ENCODE measurements around the gene RIPOR3.

The RIPOR3 gene

GRCh38 chr20:50583442-50584150 is 107.7 kb downstream of the RIPOR3 start:
- H3K4me1 ChIP-seq: no peaks in the 10 kb centered on the region
- no peak for TF ChIP-seq CTCF (IDR thresholded peaks at IDR 0.05; ENCODE audit: low read depth, low read length)
- no peaks in the 10 kb centered on the region for H3K27me3 ChIP-seq
- no peak for DNase-seq
- H3K36me3 ChIP-seq: peaks cover 51% of the 10 kb centered on the region
- H3K4me3 ChIP-seq (ENCODE audit: low read depth, low read length): no peak overlapping the region
- no peaks in the 10 kb centered on the region for H3K9me3 ChIP-seq

- no peaks in the 10 kb centered on the region for H3K4me1 ChIP-seq
Observed at GRCh38 chr20:50582591-50583234, 108.6 kb downstream of the RIPOR3 start.

GRCh38 chr20:50582092-50582491 is 109.2 kb downstream of the RIPOR3 start:
- peaks cover 53% of the 10 kb centered on the region for H3K36me3 ChIP-seq
- no peak overlapping the region for H3K4me3 ChIP-seq (ENCODE audit: low read depth, low read length)

More at GRCh38 chr20:50582591-50583234, 108.6 kb downstream of the RIPOR3 start:
- H3K27me3 ChIP-seq: no peaks in the 10 kb centered on the region
- H3K36me3 ChIP-seq: peaks cover 53% of the 10 kb centered on the region
- DNase-seq: no peak
- no peaks in the 10 kb centered on the region for H3K9me3 ChIP-seq
- TF ChIP-seq CTCF (IDR thresholded peaks at IDR 0.05; ENCODE audit: low read depth, low read length): no peak
- no peak overlapping the region for H3K4me3 ChIP-seq (ENCODE audit: low read depth, low read length)

GRCh38 chr20:50580842-50581544 is 110.3 kb downstream of the RIPOR3 start:
- TF ChIP-seq CTCF (IDR thresholded peaks at IDR 0.05; ENCODE audit: low read depth, low read length): no peak
- DNase-seq: no peak
- Histone ChIP-seq H3K4me3 (ENCODE audit: low read depth, low read length) (no peak overlapping the region), H3K36me3 (peaks cover 56% of the 10 kb centered on the region), H3K27me3 (no peaks in the 10 kb centered on the region), H3K4me1 (no peaks in the 10 kb centered on the region), H3K9me3 (no peaks in the 10 kb centered on the region)

More at GRCh38 chr20:50582092-50582491, 109.2 kb downstream of the RIPOR3 start:
- no peaks in the 10 kb centered on the region for H3K27me3 ChIP-seq
- DNase-seq: no peak
- H3K4me1 ChIP-seq: no peaks in the 10 kb centered on the region
- H3K9me3 ChIP-seq: no peaks in the 10 kb centered on the region
- TF ChIP-seq CTCF (IDR thresholded peaks at IDR 0.05; ENCODE audit: low read depth, low read length): no peak

- DNase-seq: peak; percentile 75
- Histone ChIP-seq H3K4me1 (no peaks in the 10 kb centered on the region), H3K4me3 (ENCODE audit: low read depth, low read length) (no peak overlapping the region), H3K36me3 (peaks cover 62% of the 10 kb centered on the region), H3K9me3 (no peaks in the 10 kb centered on the region), H3K27me3 (no peaks in the 10 kb centered on the region)
- peak; percentile 85 for TF ChIP-seq CTCF (IDR thresholded peaks at IDR 0.05; ENCODE audit: low read depth, low read length)
Observed at GRCh38 chr20:50580016-50580747, 111.2 kb downstream of the RIPOR3 start.

Measured in BE2C (cell line).